HG02938 (cell line): ENCODE results near the gene RECQL5.

ENCODE experiments used
- ATAC-seq: cut with Tn5 transposase; IDR thresholded peaks from one replicate; pipeline ENCODE4 v1.9.1; 2021; ENCODE audit warnings: mild to moderate bottlenecking, moderate library complexity; ENCODE audit not compliant: unreplicated experiment

The RECQL5 gene

GRCh38 chr17:75619506-75620431, 47.2 kb downstream of the RECQL5 start:
- no peak for ATAC-seq

DNA sequence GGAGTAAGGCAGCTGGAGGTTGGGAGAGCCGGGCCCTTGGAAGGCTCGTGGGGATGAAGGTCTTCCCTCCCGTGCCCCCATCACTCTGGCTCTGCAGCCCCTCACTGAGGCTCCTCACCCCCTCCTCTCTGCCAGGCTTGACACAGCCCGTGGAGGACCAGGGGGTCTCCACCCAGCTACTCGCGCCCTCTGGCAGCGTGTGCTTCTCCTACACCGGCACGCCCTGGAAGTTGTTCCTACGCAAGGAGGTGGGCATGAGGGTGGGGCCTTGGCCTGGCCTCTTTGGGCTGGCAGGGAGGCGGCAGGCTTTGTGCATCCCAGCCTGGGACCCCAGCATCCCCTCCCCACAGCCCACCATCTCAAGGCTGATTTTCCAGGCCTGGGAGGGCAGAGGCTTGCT, 49.3 kb downstream of the RECQL5 start:
- ATAC-seq = no peak

GRCh38 chr17:75617218-75617617, 49.7 kb downstream of the RECQL5 start:
- no peak for ATAC-seq

GRCh38 chr17:75616521-75617122, 50.3 kb downstream of the RECQL5 start:
- ATAC-seq = no peak

DNA sequence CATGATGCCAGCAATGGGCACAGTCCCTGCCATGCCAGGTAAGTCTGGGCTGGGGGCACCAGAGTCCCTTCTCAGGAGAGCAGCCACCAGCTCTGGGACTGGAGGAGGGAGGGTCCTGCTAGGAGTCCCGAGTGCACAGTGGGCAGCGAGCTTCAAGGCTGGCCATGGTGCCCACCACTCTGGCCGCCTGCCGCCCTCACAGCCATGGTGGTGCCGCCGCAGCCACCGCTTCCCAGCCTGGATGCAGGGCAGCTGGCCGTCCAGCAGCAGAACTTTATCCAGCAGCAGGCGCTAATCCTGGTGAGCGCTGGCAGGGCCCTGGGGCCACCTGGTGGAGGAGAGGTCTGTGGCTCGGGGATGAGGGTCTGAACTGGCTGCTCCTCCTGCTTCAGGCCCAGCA, 51.7 kb downstream of the RECQL5 start:
- ATAC-seq = no peak

- no peak for ATAC-seq
Observed at GRCh38 chr17:75614556-75615270, 52.2 kb downstream of the RECQL5 start.

GRCh38 chr17:75614006-75614405, 52.9 kb downstream of the RECQL5 start:
- no peak for ATAC-seq

DNA sequence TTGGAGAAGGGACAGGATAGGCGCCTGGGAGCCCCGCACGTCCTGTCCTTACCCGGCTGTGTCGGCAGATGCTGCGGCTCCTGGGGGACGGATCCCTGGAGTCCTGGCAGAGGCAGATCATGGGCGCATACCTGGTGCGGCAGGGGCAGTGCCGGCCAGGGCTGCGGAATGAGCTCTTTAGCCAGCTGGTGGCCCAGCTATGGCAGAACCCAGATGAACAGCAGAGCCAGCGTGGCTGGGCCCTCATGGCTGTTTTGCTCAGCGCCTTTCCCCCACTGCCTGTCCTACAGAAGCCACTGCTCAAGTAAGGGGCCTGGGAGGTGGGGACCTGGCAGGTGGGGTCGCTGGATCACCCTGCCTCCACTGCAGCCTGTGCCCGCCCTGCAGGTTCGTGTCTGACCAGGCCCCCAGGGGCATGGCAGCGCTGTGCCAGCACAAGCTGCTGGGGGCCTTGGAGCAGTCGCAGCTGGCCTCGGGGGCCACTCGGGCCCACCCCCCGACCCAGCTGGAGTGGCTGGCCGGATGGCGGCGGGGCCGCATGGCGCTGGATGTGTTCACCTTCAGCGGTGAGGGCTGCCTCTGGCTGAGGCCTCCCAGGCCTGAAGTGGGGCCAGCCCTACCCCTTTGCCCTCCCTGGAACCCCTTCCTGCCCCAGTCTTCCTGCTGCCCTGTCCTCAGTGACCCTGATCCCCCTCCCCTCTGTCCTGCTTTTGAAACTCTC, 53.9 kb downstream of the RECQL5 start:
- no peak for ATAC-seq

DNA sequence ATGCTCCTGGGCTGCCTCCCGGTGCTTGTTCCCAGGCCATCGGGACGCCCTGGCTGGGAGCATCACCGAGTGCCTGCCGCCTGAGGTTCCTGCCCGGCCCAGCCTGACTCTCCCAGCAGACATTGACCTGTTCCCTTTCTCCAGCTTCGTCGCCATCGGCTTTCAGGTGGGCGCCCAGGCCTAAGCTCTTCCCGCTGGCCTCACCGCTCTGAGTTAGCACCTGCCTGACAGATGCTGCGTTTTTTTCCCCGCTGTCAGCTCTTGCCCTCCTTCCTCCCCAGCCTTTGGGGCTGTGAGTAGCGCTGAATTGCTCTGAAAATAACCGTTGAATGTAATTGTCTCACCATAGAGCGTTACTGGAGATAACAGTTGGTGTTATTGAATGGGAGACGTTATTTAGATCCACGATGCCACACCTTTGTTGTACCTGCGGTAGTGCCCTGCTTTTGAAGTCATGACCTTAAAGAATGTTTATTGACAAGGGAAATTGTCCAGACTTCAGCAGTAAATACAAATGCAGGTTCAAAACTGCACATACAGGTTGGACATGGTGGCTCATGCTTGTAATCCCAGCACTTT, 55.0 kb downstream of the RECQL5 start:
- no peak for ATAC-seq

DNA sequence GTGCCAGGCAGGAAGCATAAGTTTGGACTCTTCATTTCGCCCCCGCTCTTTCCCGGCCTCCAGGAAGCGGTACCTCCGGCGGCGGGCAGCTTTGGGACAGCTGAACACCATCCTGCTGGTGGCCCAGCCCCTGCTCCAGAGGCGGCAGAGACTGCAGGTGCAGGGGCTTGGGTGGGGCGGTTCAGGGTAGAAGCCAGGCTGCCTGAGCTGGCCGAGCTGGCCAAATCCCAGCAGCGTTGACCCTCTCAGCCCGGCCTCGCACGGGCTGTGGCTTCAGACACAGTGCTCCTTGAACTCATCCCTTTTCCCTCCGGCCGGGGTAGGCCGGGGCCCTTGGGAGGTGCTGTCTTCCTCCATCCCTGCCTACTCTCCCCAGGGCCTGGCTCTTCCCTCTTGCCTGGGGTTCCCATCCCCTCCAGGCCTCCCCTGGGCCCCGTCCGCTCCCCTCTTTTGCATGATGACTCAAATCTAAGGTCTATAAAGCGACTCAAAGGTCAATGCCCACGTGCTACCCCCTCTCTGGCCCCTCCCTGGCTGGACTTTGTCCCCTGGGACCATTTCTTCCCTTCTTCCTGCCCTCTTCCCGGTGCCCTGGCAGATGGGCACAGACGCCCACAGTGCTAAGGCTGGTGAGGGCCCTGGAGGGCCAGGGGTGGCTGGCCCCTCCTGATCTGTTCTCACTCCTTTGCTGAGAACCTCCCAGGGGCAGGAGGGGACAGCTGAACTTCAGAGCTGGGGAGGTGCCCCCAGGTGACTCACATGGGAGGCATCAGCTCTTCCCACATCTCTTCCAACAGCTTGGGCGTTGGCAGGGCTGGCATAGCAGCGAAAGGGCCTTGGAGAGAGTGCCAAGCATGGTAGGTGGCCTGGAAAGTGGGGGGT, 56.6 kb downstream of the RECQL5 start:
- ATAC-seq = no peak

DNA sequence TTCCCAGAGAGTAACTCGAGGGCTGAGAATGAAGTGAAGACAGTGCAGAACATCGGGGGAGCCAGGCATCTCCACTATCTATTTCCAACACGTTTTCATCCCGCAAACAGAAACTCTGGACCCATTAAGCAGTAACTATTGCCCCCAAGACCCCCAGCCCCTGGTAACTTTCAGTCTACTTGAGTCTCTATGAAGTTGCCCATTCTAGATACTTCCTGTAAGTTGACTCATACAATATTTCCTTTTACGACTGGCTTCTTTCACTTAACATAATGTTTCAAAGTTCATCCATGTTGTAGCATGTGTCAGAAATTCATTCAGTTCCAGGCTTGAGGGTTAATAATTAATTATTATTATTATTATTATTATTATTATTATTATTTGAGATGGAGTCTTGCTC, 59.9 kb downstream of the RECQL5 start:
- ATAC-seq = no peak

DNA sequence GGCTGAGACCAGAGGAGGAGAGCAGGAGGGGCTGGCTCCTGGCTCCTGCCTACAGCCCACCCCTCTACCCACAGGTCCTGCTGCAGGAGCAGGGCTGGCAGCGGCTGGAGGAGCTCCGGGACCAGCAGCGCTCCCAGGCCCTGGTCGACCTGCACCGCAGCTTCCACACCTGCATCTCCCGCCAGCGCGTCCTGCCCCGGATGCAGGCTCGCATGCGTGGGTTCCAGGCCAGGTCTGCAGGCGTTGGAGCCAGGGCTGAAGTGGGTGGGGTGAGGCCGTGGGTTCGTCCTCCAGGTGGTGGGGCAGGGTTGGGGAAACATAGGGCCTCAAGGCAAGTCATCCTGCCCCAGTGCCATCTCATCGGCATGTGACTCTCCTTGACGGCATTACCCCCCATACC, 61.2 kb downstream of the RECQL5 start:
- ATAC-seq = no peak

DNA sequence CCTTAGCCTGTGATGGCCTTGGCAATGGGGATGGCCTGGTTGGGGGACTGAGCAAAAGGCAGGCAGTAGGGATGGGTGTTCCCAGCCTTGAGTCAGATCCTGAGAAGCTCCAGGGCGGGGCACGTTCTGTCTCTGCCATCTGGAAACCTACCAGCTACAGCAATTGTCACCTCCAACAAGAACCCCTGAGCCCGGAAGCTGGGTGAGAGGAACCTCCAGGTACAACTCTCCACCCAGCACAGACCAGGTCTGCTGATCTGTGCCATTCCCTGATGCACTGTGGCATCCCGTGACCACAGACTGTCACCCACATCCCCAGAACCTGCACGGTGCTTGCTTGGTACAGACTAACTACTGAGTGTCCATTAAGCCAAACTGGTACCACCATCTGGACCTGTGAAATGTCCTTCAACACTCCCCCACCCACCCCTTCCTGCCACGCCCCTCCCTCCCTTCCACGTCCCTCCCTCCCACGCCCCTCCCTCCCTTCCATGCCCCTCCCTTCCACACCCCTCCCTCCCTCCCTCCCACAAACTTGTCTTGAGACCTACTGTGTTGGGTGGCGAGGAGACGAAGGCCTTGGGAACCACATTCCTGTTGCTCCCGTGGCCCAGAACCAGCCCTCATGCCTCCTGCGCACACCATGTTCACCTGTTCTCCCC, 62.8 kb downstream of the RECQL5 start:
- no peak for ATAC-seq

DNA sequence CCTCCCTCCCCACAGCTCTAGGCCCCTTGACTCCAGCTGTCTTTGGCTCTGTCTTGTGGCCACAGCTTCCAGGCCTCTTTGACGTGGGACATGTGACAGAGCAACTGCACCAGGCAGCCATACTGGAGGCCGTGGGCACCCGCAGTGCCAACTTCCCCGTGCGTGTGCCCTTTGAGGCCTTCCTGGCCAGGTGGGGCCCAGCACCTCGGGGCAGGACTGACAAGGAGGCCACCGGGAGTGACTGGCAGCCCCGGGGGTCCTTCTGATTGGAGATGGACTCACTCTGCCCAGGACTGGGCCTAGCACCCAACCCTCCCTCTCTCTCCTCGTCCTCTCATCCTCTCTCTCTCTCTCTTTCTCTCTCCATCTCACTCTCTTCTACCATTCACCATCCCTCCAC, 63.8 kb downstream of the RECQL5 start:
- no peak for ATAC-seq

GRCh38 chr17:75602644-75603043, 64.3 kb downstream of the RECQL5 start:
- no peak for ATAC-seq

GRCh38 chr17:75601057-75601987, 65.6 kb downstream of the RECQL5 start:
- ATAC-seq = no peak

DNA sequence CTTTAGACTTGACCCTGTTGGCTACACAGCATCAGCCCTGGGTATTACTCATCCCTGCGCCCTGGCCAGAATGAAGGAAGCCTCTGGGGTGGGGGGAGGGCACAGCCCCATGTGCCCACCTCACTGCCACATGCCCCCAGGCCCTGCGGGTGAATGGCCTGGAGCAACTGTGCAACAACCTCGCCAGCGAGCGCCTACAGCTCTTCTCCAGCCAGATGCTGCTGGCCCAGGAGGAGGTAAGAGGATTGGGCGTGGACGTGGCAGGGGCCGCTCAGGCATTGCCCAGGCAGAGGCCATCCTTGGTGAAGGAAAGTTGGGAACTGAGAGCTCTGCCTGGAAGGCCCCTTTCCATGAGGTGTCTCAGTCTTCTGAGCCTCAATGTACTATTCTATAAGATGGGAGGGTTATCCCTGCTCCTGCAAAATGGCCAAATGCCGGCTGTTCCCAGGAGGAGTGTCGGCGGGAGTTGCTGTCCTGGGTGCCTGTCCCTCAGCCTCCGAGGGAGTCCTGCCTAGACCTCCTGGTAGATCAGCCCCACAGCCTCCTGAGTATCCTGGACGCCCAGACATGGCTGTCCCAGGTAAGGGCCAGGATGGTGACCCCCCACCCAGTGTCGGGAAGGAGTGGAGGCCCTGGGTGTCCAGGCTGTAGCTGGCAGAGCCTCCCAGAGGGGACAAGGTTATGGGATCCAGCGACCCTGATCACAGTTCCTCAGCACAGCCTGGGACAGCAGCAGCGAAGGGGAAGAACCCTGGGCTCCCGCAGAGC, 70.5 kb downstream of the RECQL5 start:
- no peak for ATAC-seq
